GM12801 (cell line): ENCODE measurements around the gene HIRA.

ENCODE experiments used
- TF ChIP-seq, protein P1 (sequence below): IDR thresholded peaks from one replicate; pipeline ENCODE4 v1.5.1; 2011; ENCODE audit warnings: control low read depth; ENCODE audit not compliant: insufficient read length; ENCODE audit errors: extremely low read depth

HIRA gene

DNA sequence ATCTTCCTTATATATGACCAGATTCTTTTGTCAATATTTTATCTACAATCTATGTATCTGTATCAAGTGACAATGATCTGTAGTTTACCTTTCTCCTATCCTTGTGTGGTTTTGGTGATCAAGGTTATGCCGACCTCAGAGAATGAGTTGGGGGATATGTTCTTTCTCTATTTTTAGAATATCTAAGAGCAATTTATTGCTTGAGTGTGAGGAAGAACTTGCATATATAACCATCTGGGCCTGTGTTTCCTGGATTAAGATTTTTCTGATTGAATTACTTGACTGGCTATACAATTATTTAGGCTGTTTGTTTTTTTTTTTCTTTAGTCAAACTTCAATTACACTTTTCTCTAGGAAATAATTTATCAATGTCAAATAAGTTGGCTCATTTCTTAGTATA is 30.0 kb upstream of the HIRA start:
- TF ChIP-seq, protein P1, sequence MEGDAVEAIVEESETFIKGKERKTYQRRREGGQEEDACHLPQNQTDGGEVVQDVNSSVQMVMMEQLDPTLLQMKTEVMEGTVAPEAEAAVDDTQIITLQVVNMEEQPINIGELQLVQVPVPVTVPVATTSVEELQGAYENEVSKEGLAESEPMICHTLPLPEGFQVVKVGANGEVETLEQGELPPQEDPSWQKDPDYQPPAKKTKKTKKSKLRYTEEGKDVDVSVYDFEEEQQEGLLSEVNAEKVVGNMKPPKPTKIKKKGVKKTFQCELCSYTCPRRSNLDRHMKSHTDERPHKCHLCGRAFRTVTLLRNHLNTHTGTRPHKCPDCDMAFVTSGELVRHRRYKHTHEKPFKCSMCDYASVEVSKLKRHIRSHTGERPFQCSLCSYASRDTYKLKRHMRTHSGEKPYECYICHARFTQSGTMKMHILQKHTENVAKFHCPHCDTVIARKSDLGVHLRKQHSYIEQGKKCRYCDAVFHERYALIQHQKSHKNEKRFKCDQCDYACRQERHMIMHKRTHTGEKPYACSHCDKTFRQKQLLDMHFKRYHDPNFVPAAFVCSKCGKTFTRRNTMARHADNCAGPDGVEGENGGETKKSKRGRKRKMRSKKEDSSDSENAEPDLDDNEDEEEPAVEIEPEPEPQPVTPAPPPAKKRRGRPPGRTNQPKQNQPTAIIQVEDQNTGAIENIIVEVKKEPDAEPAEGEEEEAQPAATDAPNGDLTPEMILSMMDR: no peak

DNA sequence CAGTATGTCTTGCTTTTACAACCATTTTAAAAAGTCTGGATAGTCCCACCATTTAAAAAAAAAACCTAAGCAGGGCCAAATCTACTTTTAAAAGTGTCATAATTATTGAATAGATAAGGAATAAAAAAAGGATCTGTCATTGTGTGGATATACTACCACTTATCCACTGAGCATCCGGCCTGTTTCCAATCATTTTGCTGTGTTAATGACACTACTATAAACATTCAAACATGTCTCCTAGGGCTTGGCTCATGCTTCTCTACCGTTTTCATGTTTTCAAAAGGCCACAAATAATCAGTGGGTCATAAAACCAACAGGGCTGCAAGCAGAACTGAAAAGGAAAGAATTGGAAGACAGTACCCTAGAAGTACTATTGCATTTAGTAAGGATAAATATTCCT is 28.5 kb upstream of the HIRA start:
- TF ChIP-seq, protein P1: no peak

DNA sequence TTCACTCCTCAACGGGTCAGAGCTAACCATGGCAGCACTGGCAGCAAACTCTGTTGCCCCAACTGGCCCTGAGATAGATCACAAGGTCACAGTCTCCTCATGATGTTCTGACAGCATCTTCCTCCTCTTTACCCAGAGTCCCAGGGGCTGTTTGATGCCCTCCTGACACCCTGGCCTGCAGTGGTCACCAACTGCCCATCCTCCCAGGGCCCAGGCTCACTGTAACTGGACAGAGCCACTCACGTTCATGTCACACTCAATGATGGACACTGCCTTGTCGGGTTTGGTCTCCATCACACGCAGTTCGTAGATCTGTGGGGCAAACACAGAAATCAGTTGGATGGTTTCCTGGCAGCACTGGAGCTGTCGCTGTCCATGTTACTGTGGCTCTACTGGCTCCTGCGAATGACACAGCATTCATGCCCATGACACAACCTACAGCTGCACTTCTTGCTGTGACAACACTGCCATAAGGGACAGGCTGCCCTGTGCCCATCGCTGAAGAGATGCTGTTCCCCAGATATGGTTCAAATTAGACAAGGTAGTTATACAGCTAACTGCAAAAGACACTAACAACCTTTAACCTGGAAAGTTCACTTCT is 26.4 kb upstream of the HIRA start:
- TF ChIP-seq, protein P1: no peak

DNA sequence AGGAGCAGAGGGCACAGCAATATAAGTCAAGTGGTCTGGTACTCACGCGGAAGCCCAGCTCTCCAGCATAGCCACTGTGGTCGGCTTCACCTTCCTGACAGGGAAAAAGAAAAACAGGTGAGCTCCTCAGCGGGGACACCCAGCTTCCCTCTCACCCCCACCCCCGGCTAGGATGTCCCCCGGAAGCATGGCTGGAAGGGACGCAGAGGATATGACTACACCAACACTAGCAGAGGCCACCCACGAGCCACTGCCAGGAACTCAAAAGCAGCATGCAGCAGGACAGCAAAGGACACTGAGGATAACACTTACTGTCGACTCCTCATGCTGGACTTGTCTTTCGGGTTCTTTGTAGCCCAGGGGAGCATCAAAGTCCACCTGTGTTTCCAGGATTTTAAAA is 25.0 kb upstream of the HIRA start:
- TF ChIP-seq, protein P1: no peak

DNA sequence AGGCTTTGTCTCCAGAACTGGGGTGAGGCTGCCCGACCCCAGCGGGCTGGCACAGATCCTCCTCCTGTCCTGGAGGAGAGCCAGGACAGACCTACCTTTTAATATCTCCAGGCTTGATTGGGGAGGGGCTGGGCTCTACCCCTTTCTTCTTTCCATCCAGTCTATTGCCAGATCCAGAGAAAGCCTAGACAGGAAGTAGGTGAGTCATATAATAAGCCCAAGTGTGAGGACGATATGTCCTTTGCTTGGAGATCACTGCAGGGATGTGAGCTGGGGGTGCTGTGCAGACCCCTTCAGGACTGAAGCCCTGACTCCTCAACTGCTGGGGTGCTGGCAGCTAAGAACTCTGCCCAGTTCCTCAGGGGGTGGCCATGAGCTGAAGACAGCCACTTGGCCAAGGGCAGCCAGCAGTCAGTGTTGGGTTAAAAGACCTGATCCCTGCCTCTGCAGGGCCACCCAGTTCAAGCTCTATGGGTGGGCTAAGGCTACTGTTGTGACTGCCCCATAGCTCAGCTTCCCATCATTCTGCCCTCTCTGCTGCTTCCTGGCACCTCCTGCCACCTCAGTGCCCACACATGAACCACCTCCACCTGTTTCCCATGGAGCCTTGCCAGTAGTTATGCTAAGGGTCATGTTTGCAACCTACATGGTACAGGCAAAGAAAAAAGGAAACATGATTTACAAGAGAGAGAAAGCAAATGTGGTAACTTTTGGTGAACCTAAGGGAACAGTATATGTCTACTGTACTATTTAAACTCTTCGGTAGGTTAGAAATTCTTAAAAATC is 24.2 kb upstream of the HIRA start:
- TF ChIP-seq, protein P1: no peak

DNA sequence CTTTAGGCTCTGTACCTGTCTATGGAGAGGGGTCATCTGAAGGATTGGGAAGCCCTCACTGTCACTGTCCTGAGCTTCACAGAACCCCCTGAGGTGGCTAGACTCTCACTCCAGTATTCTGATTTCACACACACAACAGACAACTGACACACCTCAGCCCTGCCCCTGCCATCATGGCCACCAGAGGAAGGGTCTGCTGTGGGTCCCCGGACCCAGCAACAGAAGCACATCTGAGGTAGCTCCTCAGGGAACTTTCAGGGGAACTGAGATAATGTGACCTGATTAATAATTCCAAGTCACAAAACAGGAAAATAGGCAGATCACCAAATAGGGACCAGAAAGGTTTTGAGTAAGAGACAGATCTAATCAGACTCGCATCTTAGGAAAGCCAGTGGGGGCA is 23.5 kb upstream of the HIRA start:
- TF ChIP-seq, protein P1: no peak

DNA sequence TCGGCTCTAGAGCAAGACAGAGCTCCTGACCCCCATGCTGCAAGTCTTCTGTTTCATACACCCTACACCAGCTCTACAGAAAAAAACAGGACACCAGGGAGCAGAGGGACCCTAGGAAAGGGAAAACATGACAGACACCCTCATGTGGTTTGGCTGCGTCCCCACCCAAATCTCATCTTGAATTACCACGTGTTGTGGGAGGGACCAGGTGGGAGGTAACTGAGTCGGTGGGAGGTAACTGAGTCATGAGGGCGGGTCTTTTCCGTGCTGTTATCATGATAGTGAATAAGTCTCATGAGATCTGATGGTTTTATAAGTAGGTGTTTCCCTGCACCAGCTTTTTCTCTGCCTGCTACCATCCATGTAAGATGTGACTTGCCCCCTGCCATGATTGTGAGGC is 22.6 kb upstream of the HIRA start:
- TF ChIP-seq, protein P1: no peak
